DOHH2 (cell line): Measurements from ENCODE around the gene ZBED1.

Experiments
- CTCF ChIP-seq: fragments of 200-600 bp; sonication (generic); IDR thresholded peaks from one replicate; pipeline ENCODE4 v1.5.1; 2014; ENCODE audit warnings: antibody characterized with exemption, mild to moderate bottlenecking, low read depth, low read length; ENCODE audit not compliant: poor library complexity, severe bottlenecking
- EZH2phosphoT487 ChIP-seq: fragments of 200-600 bp; sonication (generic); IDR thresholded peaks from 2 replicates; pipeline ENCODE4 v1.6.1; 2017; ENCODE audit warnings: borderline replicate concordance, mild to moderate bottlenecking, antibody characterized with exemption, low read length, moderate library complexity, mixed read lengths

- no peak for TF ChIP-seq CTCF
- TF ChIP-seq EZH2phosphoT487, result no peak
Measured at GRCh38 chrX:2478546-2479419, 22.0 kb downstream of the ZBED1 start.
